ENCODE measurements around the gene CNIH3.
A peak's percentile ranks its signal among the peaks of the same experiment; 100 is the strongest.

Gene CNIH3

DNA sequence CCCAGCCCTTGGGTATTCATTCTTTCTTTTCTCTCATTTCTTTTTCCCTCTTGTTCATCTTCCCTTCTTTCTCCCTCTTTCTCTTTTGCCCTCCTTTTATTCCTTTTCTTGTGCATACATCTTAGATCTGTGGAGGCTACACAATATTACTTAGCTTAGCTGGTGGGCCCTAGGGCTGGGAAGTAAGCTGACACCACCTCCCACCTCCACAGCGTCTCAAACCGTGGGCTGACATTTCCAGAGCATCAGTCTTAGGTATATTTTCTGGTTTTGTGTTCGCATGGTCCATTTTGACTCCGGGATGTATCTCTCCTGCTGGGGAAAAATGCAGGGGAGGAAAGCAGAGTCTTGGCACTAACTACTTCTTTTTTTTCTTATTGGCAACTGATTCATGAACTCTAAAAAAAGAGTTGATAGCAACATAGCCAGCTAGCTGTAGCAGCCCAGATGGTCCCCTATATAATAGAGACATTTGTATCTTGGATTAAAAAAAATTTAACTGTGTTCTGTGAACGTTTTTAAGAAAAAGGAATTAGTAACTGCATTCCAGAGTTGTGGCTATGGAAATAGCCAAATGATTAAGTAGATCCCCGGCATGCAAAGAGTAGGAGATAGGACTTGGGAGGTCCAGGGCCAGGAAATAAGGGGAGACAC lies 15.5 kb downstream of the CNIH3 start:
- Histone ChIP-seq H3K36me3 (no peaks in the 10 kb centered on the region), H3K4me3 (no peak overlapping the region), H3K4me1 (peaks cover 0 to 8% (median 0%) of the 10 kb centered on the region in 10 experiments; a peak in 2 of 20 replicates), H3K9ac (no peak overlapping the region), H3K27ac (no peak overlapping the region), H3K9me3 (replicated peaks in 1 of 11) (no peaks in the 10 kb centered on the region), H3K4me2 (no peak overlapping the region), H4K20me1 (no peaks in the 10 kb centered on the region), H3K27me3 (peaks cover 0 to 3% (median 0%) of the 10 kb centered on the region in 11 experiments; a peak in 1 of 22 replicates)
- no peak for TF ChIP-seq Cebpa-rat (IDR thresholded peaks at IDR 0.05)

DNA sequence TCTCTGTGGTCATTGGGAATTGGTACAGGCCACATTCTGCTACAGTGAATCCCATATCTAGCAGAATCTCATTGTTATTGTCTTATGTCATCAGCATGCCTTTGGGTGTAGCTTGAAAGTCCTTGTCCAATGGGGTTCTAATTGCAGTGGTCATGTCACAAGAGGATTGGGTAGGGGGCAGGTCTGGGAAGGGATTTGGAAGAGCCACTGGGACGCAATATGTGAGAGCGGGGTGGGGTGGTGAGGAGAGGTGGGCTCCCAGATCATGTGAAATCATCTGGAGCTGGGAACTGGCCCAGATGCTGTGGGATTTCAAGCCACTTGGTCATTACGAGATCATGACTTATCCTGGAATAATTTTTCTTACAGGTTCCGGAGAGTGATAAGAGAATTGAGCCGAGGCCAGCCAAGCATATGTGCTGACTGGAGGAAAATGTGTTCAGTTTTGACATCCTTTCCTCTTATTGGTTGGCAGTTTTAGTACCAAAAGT lies 16.3 kb downstream of the CNIH3 start:
- H3K4me2 ChIP-seq: no peak overlapping the region
- H3K36me3 ChIP-seq: no peaks in the 10 kb centered on the region
- no peaks in the 10 kb centered on the region for H4K20me1 ChIP-seq
- no peak for TF ChIP-seq Cebpa-rat (IDR thresholded peaks at IDR 0.05)
- no peak overlapping the region for H3K27ac ChIP-seq
- H3K4me1 ChIP-seq: peaks cover 0 to 8% (median under 1%) of the 10 kb centered on the region in 10 experiments; a peak in 6 of 20 replicates
- no peaks in the 10 kb centered on the region for H3K27me3 ChIP-seq
- no peaks in the 10 kb centered on the region for H3K9me3 ChIP-seq (replicated peaks in 1 of 11)
- H3K4me3 ChIP-seq: no peak overlapping the region
- no peak overlapping the region for H3K9ac ChIP-seq

GRCh38 chr1:224632921-224633321 lies 16.8 kb downstream of the CNIH3 start:
- no peaks in the 10 kb centered on the region for H3K9me3 ChIP-seq (replicated peaks in 1 of 11)
- H3K27ac ChIP-seq: no peak overlapping the region
- TF ChIP-seq Cebpa-rat (IDR thresholded peaks at IDR 0.05): no peak
- no peaks in the 10 kb centered on the region for H3K27me3 ChIP-seq
- H3K9ac ChIP-seq: no peak overlapping the region
- no peak overlapping the region for H3K4me3 ChIP-seq
- no peaks in the 10 kb centered on the region for H3K36me3 ChIP-seq
- no peak overlapping the region for H3K4me2 ChIP-seq
- H3K4me1 ChIP-seq: peaks cover 0 to 8% (median 5%) of the 10 kb centered on the region in 10 experiments; a peak in 13 of 20 replicates
- no peaks in the 10 kb centered on the region for H4K20me1 ChIP-seq

- Histone ChIP-seq H3K4me1 (peaks cover under 1 to 20% (median 13%) of the 10 kb centered on the region in 10 experiments; a peak in 16 of 20 replicates), H3K36me3 (no peaks in the 10 kb centered on the region), H4K20me1 (no peaks in the 10 kb centered on the region), H3K4me2 (peak overlapping the region in 2 of 11 experiments; percentile 29 to 60; a peak in 3 of 22 replicates), H3K9ac (no peak overlapping the region), H3K27ac (no peak overlapping the region), H3K4me3 (no peak overlapping the region), H3K27me3 (peaks cover 0 to 4% (median 0%) of the 10 kb centered on the region in 11 experiments; a peak in 3 of 22 replicates), H3K9me3 (replicated peaks in 1 of 11) (no peaks in the 10 kb centered on the region)
- no peak for TF ChIP-seq Cebpa-rat (IDR thresholded peaks at IDR 0.05)
Measured at GRCh38 chr1:224635356-224635755, 19.2 kb downstream of the CNIH3 start.

- Histone ChIP-seq H4K20me1 (peaks cover 0 to 9% (median 0%) of the 10 kb centered on the region in 11 experiments; a peak in 1 of 22 replicates), H3K27me3 (peaks cover 0 to 16% (median 0%) of the 10 kb centered on the region in 11 experiments; a peak in 4 of 22 replicates), H3K27ac (no peak overlapping the region), H3K9ac (no peak overlapping the region), H3K4me2 (peak overlapping the region in 7 of 11 experiments; percentile 18 to 59 (median 37); a peak in 10 of 22 replicates), H3K9me3 (replicated peaks in 1 of 11) (no peaks in the 10 kb centered on the region), H3K36me3 (no peaks in the 10 kb centered on the region), H3K4me1 (peaks cover 20 to 40% (median 31%) of the 10 kb centered on the region in 10 experiments), H3K4me3 (no peak overlapping the region)
- TF ChIP-seq Cebpa-rat (IDR thresholded peaks at IDR 0.05): no peak
Measured at GRCh38 chr1:224637515-224637914, 21.4 kb downstream of the CNIH3 start.

GRCh38 chr1:224637936-224638335 lies 21.8 kb downstream of the CNIH3 start:
- no peak for TF ChIP-seq Cebpa-rat (IDR thresholded peaks at IDR 0.05)
- no peak overlapping the region for H3K4me3 ChIP-seq
- H3K4me2 ChIP-seq: peak overlapping the region in 8 of 11 experiments; percentile 7 to 59 (median 32); a peak in 13 of 22 replicates
- no peak overlapping the region for H3K9ac ChIP-seq
- no peak overlapping the region for H3K27ac ChIP-seq
- peaks cover 20 to 40% (median 31%) of the 10 kb centered on the region in 10 experiments for H3K4me1 ChIP-seq
- peaks cover 0 to 9% (median 0%) of the 10 kb centered on the region in 11 experiments; a peak in 1 of 22 replicates for H4K20me1 ChIP-seq
- peaks cover 0 to 16% (median 0%) of the 10 kb centered on the region in 11 experiments; a peak in 4 of 22 replicates for H3K27me3 ChIP-seq
- H3K36me3 ChIP-seq: no peaks in the 10 kb centered on the region
- no peaks in the 10 kb centered on the region for H3K9me3 ChIP-seq (replicated peaks in 1 of 11)

DNA sequence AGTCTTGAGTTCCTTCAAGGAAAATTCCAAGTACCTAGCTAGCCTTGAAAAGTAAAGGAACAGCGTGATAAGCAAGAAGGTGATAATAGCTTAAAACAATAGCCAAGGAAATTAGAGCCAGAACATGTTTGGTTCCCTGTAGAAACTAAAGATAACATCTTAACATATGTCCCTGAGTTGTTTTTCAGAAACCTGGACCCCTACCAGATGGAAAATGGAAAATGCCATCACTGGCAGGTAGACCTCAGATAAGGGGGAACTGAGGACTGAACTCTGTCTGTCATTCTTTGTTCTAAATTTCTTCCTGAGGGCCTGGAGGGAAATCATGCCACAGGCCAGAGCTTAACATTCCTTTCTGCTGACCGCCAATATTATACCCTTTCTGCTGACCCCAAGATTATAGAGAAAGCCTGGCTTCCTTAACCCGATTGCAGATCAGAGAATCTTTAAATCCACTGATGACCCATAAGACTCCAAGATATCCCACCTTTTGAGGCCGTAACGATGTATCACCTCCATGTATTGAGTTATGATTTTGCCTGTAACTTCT lies 23.4 kb downstream of the CNIH3 start:
- Histone ChIP-seq H3K36me3 (no peaks in the 10 kb centered on the region), H3K4me2 (peak overlapping the region in 2 of 11 experiments; percentile 83 to 89; a peak in 1 of 22 replicates), H3K9ac (no peak overlapping the region), H3K9me3 (replicated peaks in 1 of 11) (no peaks in the 10 kb centered on the region), H3K27me3 (peaks cover 0 to 16% (median 0%) of the 10 kb centered on the region in 11 experiments; a peak in 4 of 22 replicates), H3K4me1 (peaks cover 20 to 40% (median 31%) of the 10 kb centered on the region in 10 experiments), H3K4me3 (no peak overlapping the region), H4K20me1 (peaks cover 0 to 9% (median 0%) of the 10 kb centered on the region in 11 experiments; a peak in 1 of 22 replicates), H3K27ac (no peak overlapping the region)
- TF ChIP-seq Cebpa-rat (IDR thresholded peaks at IDR 0.05): no peak

- H3K27ac ChIP-seq: no peak overlapping the region
- H3K9me3 ChIP-seq (replicated peaks in 1 of 11): no peaks in the 10 kb centered on the region
- H3K36me3 ChIP-seq: no peaks in the 10 kb centered on the region
- TF ChIP-seq Cebpa-rat (IDR thresholded peaks at IDR 0.05): no peak
- peak overlapping the region in 8 of 11 experiments; percentile 69 to 95 (median 83); a peak in 14 of 22 replicates for H3K4me2 ChIP-seq
- H3K9ac ChIP-seq: no peak overlapping the region
- peaks cover 0 to 16% (median 0%) of the 10 kb centered on the region in 11 experiments; a peak in 4 of 22 replicates for H3K27me3 ChIP-seq
- peaks cover 0 to 9% (median 0%) of the 10 kb centered on the region in 11 experiments; a peak in 1 of 22 replicates for H4K20me1 ChIP-seq
- H3K4me1 ChIP-seq: peaks cover 20 to 40% (median 31%) of the 10 kb centered on the region in 10 experiments
- H3K4me3 ChIP-seq: no peak overlapping the region
Measured at GRCh38 chr1:224640018-224640417, 23.9 kb downstream of the CNIH3 start.

DNA sequence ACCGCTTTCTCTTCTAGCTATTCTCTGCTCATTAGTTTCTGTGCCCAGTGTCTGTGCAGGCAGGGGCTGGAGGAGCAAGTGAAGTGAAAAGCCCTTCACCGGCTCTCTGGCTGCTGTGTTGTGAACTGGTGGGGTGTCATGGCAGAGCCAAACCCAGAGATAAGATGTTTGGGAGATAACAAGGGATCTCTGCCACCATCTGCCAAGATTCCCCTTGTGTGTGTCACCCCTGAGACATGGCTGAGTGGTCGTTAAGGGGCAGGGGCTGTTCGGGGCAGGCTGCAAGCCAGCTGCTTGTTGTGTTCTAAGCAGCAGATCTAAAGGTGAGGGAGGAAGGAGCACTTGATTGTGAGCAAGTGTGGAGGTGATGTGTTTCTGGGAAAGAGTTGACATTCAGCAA lies 24.5 kb downstream of the CNIH3 start:
- H3K4me1 ChIP-seq: peaks cover 17 to 40% (median 31%) of the 10 kb centered on the region in 10 experiments
- peaks cover 0 to 9% (median 0%) of the 10 kb centered on the region in 11 experiments; a peak in 1 of 22 replicates for H4K20me1 ChIP-seq
- no peak overlapping the region for H3K27ac ChIP-seq
- no peaks in the 10 kb centered on the region for H3K36me3 ChIP-seq
- H3K4me3 ChIP-seq: no peak overlapping the region
- TF ChIP-seq Cebpa-rat (IDR thresholded peaks at IDR 0.05): no peak
- peak overlapping the region in 1 of 11 experiments; percentile 17; a peak in 1 of 22 replicates for H3K9ac ChIP-seq
- H3K27me3 ChIP-seq: peaks cover 0 to 16% (median 0%) of the 10 kb centered on the region in 11 experiments; a peak in 4 of 22 replicates
- peak overlapping the region; percentile 63 to 95 (median 83); a peak in 21 of 22 replicates for H3K4me2 ChIP-seq
- no peaks in the 10 kb centered on the region for H3K9me3 ChIP-seq (replicated peaks in 1 of 11)

Data from BLaER1 treated with 17β-estradiol and CSF1 and Interleukin-3, amounts not matched to agents 10 nM and 100 nM (cell line).